NK-92 treated with Interleukin-12 subunit alpha and Interleukin-12 subunit beta, amount 100 ng/mL, for 24 hours (cell line): ENCODE results near the gene FYN.

ENCODE experiments used
- DNase-seq: peaks from one replicate; lab custom pipeline; 2025; lab: John Stamatoyannopoulos, UW

FYN gene

DNA sequence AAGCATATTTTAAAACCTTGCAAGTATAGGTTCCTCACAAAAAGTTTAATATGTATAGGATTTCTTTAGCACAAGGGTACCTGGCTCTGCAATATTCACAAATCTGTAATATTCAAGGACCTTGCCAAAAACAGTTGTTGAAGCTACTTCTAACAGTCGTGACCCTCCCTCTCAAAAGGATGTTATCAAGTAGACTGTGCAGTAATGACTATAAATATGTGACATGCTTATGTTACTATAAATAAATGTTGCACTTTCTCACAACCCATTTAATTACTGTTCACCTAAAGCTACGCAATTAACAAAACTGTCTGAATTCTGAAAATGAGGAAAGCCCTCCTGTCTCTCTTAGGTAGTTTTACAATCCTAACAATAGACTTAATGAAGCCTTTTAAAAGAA lies 41.8 kb downstream of the FYN start:
- DNase-seq = no peak

- DNase-seq = no peak
Observed at GRCh38 chr6:111829998-111830397, 43.3 kb downstream of the FYN start.

- no peak for DNase-seq
Observed at GRCh38 chr6:111829581-111829980, 43.7 kb downstream of the FYN start.

- no peak for DNase-seq
Observed at GRCh38 chr6:111828809-111829208, 44.4 kb downstream of the FYN start.

- no peak for DNase-seq
Observed at GRCh38 chr6:111825439-111826086, 47.7 kb downstream of the FYN start.

DNA sequence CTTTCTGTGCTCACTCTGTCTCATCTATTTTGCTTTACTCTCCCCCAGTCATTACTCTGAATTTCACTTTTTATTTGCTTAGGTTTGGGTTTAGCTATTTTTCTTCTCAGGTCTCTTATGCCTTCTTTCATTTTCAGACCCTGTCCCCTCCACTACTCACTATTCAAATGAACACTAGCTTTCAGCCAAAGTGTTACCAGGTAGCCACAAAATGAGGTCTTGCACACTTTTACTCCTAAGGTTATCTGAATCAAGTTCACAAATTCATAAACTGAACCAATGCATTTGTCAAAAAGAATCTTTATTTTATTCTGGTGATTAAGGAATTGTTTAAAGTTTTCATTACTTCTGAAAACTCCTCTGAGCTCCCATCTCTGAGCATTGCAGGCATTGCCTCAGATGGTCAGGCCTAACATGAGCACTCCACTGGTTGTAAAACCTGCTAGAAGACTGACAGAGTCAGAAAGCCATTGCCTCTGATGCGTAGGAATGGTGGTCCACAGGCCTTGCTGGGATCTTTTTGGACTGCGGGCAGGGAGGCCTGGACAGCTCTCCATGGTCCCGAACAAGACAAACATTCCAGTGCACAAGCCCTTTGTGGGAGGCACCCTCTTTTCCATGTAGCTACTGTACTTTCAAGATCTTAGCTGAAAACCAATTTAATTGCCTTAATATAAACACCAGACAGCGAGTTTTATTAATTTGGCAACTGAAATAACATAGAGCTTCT lies 48.5 kb downstream of the FYN start:
- DNase-seq = no peak

DNA sequence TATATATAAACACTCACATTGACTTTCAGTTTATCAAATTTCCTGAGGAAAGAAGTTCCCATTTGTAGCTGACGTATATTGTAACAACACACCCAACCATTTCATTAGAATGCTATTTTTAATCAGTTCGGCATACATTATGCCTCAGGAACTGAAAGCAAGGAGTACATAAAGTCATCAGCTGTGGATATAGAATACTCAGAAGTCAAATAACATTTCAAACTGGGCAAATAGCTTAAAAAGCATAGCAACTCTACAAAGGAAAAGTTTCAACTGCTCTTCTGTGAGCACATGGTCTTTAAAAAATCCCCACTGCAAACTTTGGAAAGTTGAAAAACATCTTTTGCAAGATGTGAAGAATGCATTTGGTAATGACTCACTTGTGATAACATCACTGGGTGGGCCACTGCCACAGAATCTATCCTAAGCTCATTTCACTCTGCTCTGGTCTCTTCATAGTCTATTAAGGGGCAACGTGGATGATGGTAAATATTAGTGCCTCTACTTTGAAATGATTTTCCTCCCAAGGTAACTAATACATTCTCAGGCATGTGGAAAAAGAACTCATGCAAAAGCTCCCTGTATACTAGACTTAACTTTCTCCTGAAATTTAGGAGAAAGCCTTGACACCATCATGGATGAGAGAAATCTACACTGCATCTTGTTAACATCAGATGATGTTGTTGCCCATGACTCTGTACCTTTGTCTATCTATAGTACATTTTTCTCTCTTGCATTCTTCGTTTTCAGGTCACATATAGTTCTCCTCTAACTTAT lies 49.2 kb downstream of the FYN start:
- DNase-seq = peak; percentile 18

DNA sequence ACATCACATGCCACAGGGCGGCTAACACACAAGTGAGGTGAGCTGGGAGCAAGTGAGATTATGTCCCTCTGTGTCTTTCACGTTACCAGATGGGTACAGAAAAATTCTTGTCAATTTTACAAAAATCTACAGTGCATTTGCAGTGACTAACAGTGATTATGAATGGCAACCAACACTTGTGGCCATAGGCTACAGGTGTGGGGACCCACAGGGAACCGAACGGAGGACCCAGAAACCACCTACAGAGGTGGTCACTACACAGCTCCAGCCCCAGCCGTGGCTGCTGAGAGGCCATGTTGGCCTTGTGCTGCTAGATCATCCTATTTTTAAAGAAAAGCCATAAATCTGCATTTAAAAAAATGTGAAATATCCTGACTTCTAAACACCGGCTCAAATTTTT lies 50.2 kb downstream of the FYN start:
- DNase-seq = no peak

- no peak for DNase-seq
Observed at GRCh38 chr6:111819458-111819857, 53.8 kb downstream of the FYN start.

DNA sequence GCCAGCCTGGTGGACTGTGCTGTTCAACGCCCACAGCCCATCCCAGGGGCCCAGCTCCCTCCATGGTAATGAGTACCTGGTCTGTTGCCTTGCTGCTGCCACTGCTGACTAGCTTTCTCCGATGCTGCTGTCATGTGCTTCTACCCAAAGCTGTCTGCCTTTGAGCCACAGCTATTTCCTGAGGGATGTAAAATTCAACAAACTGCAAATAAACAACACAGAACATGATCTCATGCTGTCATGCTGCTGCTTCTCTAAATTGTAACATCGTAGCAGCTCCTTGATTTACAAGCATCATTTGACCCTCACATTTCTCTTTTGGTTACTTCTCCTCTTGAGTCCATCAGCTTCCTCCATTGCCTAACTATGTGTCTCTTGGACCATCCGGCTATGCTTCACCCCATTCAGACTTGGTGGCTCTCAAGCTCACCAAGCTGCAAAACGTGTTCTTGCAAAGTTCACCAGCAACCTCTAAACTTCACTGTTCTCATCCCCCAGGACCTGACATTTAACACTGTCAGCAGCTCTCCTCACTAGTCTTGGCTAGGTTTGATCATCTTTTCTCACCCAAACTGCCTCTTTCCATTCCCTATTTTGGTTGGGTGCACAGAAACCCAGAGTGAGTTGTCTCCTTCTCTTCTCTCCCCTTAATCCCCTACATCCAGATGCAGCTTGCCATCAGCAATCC lies 54.6 kb downstream of the FYN start:
- DNase-seq = no peak

GRCh38 chr6:111817451-111818120 lies 55.7 kb downstream of the FYN start:
- DNase-seq = no peak

DNA sequence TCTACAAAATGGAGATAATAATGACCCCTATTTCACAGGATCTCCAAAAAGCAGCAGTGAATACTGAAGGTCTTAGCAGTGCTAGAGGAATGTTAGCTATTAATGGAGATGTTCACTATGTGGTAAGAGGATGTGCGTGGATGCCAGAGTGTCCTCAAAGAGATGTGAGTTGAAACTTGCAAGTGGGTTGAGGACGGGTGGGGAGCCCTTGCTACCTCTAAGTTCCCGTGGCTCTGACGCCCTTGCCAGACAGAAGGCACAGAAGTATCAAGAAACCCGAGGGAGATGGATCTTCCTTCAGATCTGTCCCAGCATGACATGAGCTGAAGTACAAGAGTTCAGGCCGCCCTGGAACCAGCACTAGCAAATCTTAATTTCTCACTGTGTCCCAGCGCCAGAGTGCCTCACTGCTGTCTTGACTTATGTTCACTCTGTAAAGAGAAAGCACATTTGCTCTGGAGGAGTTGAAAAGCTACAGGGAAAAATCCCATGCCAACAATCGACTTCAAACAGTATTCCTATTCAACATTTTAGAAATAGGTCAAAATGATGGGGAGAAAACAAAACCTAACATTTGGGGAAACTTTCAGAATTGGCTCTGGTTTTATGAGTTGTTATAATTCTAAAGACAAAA lies 59.5 kb downstream of the FYN start:
- DNase-seq = no peak

DNA sequence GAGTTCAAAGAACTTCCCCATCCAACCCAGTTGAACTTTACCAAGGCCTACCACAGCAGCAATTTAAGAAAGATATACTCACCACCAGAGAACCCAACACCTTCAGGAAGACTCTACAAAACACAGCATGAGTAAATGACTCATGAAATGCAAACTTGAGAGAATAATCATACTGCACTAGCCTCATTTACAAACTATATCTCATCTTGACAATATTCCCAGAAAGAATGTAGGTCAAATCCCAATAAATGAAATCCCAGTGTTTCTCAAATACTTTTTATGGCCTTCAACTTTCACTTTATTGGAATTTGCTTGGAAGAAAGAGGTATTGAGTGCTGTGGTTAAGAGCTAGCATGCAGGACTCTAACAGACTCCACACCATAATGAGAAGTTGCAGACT lies 60.0 kb downstream of the FYN start:
- no peak for DNase-seq

GRCh38 chr6:111812060-111813038 lies 60.9 kb downstream of the FYN start:
- DNase-seq = no peak

DNA sequence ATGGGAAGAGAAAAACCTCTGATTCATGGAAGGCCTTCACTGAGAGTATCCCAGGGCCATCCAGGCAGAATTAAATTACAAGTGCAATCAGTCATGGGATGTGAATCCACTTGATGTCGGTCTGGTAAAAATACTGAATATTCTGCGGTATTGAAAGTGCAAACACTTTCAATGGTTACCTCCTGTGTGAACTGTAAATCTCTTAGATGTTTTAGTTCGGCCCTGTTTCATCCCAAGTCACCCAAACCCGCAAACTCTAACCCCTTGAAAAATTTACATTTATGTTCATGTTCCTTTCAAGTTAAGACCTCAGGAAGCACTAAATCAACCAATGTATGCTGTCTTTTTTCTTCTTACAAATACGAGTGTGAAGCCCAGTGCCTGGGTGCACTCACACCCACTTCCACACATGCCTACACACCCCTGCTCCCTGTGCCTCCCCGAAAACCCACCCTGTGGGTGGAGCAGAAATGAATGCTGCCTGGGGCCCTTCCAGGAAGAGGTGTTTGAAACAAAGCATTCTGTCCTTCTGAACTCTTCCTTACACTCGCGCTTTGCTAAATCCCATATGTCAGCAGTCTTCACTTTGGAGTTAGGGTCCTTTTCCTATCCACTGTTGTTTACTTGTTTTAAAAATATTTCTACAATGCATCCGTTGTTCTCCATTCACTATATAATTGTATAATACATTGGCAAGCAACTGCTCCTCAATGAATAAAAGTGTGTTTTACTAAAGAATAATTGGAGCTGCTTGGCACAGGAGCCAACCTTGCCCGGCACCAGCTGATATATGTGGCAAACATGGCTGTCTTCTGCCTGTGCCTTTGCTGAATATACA lies 62.7 kb downstream of the FYN start:
- no peak for DNase-seq

DNA sequence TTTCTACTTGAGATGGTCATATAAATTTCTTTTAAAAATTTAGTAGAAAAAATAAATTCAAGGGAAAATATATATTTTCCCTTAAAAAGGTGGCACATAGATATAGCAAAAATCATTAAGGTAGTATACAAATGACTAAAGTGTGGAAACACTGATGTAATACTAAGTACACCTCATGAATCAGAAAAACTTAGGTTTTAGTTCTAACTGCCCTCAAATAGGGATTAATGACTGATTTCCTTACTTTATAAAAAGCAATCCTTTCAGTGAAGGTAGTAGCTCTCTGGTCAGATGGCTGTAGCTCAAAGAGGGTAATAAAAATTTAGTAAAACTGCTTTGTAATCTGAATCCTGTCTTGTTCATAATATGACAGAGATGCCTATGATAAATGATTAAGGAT lies 63.5 kb downstream of the FYN start:
- DNase-seq = no peak

DNA sequence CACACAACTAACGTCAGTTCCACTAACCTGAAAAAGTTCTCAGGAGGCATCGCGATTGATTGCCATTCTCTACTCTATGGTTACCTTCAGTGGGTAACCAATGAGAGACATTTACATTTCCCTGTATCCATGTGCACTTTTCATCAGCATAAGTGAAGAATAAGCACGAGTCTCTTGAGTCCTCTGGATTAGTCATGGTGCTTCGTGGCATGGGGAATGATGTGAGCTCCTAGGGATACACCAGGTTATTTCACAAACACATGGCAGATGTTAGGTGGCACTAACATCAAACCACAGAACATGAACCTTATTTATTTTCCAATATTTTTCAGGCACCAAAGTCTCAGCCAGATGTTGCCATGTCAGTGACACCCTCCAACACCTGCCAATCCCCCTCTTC lies 64.0 kb downstream of the FYN start:
- DNase-seq = no peak

GRCh38 chr6:111808493-111808892 lies 64.8 kb downstream of the FYN start:
- no peak for DNase-seq
